GM19467 (cell line): Measurements from ENCODE around the gene CKMT1A.
"Not testable (repeated sequence)": the region's sequence is repeated elsewhere in the genome, so short reads cannot be mapped to it uniquely, and the experiment has no call there.

Source experiments
- ATAC-seq: cut with Tn5 transposase; IDR thresholded peaks from one replicate; pipeline ENCODE4 v1.9.1; 2021; ENCODE audit warnings: mild to moderate bottlenecking, moderate library complexity; ENCODE audit not compliant: unreplicated experiment

The CKMT1A gene

GRCh38 chr15:43693148-43694022, at the start of gene CKMT1A:
Gene CKMT1A, plus strand, starts transcription at chr15:43693859. Its CDS starts 192 bp downstream, at chr15:43694051.
- not testable (repeated sequence) for ATAC-seq

DNA sequence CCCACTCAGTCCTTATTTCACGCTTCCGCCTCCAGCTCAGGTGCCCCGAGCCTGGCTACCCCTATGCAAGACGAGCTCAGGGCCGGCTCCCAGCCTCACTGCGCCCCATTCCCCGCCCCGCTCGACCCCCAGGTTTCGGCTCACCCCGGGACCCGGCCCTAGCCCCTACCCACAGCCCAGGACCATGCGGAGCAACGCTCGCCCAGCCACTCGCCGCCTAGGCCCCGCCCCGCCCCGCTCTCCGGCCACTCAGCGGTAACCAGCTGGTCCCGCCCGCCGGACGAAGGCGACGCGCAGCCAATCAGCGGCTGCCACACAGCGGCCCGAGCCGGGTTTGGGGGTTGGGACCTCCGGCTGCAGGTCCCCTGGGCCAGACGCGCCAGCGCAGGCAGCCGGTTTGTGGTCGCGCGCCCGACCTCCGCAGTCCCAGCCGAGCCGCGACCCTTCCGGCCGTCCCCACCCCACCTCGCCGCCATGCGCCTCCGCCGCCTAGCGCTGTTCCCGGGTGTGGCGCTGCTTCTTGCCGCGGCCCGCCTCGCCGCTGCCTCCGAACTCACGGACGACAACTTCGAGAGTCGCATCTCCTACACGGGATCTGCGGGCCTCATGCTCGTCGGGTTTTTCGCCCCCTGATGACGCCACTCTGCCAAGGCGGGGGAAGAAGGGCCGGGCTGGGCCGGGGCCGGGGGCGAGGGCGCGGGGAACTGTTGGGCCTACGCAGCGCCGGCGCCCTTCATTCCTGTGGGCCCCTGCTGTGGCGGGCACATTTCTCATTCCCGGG, 44.8 kb upstream of the CKMT1A start, which contains the start of gene CATSPER2:
TSS of gene CATSPER2 (minus strand) at position 196 of the 781 bp plus-strand sequence. CDS start 783 bp downstream, outside the sequence.
- ATAC-seq: no peak

DNA sequence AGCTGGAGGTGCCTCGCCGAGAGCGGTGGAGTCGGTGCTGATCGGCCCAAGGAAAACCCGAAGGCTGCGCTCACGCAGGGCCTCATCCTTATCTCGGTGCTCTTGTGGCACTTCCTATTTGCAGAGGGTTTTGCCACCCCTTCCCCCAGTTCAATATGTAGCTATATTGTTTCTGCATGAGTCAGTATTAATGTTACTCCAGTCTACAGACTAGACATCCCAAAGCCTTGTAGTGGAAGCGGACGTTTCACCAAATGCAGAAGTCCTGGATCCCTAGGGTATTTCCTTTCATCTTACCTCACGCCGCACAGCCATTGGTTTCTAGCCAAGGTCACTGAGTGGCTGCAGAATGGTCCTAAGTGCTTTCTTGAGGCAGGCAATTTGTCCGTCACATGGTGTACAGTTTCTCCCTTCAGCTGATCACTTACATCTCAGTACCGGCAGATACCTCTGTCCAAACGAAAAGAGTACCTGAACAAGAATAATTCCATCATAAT, 44.2 kb upstream of the CKMT1A start:
- not testable (repeated sequence) for ATAC-seq

GRCh38 chr15:43659727-43660126, 33.9 kb upstream of the CKMT1A start:
- not testable (repeated sequence) for ATAC-seq

DNA sequence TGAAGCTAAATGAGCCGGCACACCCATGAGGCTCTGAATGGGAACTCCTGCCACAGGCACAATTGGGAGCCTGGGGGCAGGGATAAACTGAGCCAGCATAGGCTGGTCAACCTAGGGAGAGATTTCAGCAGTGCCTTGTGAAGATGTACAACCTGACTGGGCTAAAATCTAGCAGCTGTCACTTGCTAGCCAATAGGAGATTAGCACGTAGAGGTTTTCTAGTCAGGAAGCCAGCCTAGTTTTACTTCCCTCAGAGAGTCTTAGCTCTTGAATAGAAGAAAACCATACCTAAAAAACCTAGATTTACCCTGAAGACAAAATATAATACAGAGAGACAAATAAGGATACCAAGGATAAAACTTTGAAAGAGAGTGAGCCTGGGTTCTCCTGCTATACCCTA, 31.4 kb upstream of the CKMT1A start:
- not testable (repeated sequence) for ATAC-seq

DNA sequence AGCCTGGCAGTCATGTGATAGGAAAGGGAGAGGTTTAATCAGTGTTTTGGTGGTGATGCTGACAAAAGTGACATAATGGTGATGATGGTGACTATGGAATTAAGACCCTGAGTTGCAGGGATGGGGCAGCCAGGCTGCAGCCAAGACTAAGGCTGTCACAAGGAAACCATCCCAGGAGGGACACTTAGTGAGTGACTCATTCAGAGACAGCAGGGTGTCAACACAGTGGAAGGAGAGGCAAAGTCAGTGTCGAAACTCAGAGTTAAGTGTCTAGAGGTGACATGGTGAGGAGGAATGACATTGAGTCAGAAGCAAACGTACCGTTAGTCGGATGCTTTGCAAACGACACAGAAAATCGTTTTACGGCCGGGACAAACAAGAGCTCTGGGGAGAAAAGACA, 30.3 kb upstream of the CKMT1A start:
- ATAC-seq: not testable (repeated sequence)

DNA sequence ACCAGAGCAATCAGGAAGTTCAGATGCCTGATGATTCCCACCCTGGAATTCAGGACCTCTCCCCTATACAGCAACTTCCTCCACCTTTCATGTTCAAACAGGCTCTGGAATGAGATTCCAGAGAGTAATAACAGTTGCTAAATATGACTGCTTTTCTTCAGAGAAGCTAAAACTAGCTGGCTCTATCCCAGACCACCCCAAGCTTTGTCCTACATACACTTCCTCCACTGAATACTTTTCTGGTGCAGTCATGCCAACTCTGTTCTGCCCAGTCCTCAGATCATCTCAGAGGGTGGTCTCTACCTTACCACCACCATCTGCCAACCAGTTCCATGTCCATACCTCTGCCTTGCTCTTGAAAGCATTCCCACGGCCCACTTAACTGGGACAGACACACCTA, 27.5 kb upstream of the CKMT1A start:
- not testable (repeated sequence) for ATAC-seq

- not testable (repeated sequence) for ATAC-seq
These were observed 19.5 kb upstream of the CKMT1A start for GRCh38 chr15:43674175-43674574.

DNA sequence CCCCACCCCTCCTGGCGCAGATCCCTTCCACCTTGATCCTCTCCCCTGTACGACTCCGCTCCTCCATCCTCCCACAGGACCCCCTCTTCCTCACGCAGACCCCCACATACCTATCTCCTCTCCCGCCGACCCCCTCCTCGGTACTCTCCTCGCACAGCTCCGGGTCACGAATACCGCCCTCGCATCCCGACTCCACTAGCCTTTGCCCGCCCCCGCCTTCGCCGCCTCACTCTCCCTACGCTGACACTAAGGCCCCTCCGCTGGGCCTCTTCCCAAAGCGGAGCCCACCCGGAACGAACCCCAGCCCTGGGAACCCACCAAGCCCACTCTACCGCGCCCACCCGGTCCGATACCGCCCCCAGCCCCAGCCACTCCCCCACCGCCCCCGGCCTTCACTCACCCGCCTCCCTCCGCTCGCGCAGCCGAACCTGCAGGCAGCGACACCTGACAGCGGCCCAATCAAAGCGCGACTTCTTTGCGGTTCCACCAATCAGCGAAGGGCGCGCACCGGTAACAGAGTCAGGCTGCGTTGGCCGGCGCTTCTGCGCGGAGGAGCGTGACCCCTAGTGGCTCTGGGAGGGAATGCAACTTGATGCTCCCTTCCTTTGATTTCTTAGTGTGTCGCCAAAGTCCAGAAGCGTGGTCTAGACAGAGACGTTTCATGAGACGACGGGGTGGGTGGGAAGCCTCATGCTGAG, 3.9 kb upstream of the CKMT1A start:
- peak; percentile 96 for ATAC-seq

DNA sequence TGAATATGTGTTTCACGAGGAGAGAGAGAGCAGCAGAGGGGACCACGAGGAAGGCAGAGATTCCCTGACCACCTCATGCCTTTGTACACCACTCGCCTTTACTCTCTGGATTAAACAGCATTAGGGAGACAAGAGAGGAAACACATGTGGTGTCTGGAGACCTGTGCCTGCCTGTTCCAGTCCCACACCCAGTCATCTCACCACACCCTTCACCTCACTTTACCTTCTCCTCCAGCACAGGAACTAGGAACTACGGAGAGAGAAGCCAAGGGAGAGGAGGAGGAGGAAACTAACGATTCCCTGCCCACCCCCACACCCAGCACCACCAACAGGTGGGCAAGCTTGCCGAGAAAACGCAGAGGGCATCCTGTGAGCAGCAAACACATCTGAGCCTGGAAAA, 980 bp upstream of the CKMT1A start:
- ATAC-seq: not testable (repeated sequence)

DNA sequence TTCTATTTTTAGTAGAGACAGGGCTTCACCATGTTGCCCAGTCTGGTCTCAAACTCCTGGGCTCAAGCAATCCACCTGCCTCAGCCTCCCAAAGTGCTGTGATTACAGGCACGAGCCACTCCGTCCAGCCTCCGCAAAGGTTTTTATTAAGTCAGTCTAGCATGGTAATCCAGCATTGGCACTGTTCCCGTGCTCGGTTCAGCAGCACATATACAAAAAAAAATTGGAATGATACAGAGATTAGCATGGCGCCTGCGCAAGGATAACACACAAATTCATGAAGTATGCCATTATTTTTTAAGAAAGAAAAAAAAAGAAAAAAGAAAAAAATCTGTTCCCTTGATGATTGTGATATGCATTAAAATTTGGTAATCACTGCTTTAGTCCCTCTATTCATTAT, 8.5 kb downstream of the CKMT1A start:
- no peak for ATAC-seq

- no peak for ATAC-seq
These were observed 9.2 kb downstream of the CKMT1A start for GRCh38 chr15:43702701-43703424.

GRCh38 chr15:43710431-43711131, 16.9 kb downstream of the CKMT1A start:
- not testable (repeated sequence) for ATAC-seq

DNA sequence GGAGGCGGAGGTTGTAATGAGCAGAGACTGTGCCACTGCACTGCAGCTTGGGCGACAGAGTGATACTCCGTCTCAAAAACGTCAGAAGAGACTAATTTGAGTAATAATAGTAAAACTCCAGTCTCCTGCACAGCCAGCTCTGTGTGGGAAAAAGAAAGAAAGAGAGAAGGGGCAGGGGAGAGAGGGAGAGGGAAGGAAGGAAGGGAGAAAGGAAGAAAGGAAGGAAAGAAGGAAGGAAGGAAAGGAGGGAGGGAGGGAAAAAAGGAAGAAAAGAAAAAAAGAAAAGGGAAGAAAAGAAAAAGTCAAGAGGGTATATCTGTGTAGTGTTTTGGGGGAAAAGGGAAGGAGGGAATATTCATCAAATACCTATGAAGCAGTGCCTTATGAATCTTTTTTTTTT, 29.5 kb downstream of the CKMT1A start:
- ATAC-seq: no peak

DNA sequence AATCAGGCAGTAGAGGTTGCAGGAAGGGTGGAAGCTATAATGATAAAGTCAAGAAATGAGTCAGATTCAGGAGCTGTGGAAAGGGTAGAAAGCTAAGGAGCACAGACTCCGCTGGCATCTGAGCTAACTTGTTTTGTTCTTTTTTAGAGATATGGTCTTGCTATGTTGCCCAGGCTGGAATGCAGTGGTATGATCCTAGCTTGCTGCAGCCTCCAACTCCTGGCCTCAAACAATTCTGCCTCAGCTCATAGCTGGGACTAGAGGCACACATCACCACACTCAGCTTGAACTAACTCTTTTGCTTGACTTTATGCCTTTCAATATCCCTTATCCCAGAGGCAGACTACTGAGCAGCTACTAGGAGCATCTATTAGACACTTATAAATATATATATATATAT, 32.6 kb downstream of the CKMT1A start:
- ATAC-seq: not testable (repeated sequence)

DNA sequence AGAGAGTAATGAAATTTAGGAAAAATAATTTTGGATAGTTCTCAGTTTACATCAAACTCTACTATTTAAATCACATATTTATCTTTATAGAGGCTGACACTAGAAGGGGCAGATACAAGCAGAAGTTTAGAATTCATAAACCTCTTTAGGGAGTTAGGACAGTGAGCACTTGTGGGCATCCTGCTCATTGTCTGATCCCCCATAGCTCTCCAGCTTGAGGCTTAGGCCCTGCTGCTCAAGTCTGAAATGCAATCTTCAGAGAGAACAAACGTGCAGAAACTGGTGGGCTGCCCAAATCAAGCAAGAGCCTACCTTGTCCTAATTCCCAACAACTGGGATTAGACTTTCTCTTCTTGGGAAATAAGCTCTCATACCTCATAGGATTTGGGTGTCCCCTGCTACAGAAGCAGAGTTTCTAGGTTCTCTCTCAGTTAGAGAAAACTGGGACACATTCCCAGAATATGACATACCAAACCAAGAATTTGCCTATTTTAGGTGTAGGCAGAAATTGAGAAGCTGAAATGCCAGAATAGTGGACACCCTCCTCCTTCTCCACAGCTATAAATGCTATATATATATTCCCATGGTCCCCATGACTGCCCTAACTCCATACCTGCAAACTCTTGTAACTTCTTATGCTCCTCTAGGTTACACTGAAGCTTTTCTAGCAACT, 34.5 kb downstream of the CKMT1A start:
- not testable (repeated sequence) for ATAC-seq

DNA sequence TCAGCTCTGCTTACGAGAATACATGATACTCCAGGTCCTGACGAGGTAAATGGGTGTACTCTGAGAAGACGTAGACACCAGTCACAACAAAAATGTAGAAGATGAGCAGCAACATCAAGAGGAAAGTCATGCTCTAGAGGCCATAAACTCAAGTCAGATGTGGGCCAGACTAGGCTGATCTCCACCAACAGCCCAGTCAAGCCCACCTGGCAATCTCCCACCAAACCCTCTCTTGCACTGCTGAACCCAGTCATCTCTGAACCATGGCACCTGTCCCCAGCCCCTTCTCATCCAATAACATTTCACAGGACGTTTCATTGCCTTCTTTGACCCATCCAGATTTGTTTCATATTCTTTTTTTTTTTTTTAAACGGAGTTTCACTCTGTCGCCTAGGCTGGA, 41.8 kb downstream of the CKMT1A start:
- no peak for ATAC-seq

GRCh38 chr15:43746245-43746902, 52.7 kb downstream of the CKMT1A start, which contains the start of gene PDIA3:
Gene PDIA3, plus strand, starts transcription at chr15:43746438. Its CDS starts 102 bp downstream, at chr15:43746540.
- peak; percentile 62 for ATAC-seq
